GM21529 (cell line): ENCODE measurements around the gene CISD3.

Experiments
- ATAC-seq: cut with Tn5 transposase; IDR thresholded peaks from one replicate; pipeline ENCODE4 v1.9.1; 2021; ENCODE audit not compliant: unreplicated experiment

CISD3 gene

GRCh38 chr17:38766341-38766740 lies 36.2 kb downstream of the CISD3 start:
- ATAC-seq = no peak

GRCh38 chr17:38768417-38768816 lies 38.3 kb downstream of the CISD3 start:
- ATAC-seq = no peak

GRCh38 chr17:38773258-38773657 lies 43.1 kb downstream of the CISD3 start:
- no peak for ATAC-seq

GRCh38 chr17:38777641-38778250 lies 47.6 kb downstream of the CISD3 start:
- no peak for ATAC-seq

- ATAC-seq = no peak
Observed at GRCh38 chr17:38779965-38780752, 50.0 kb downstream of the CISD3 start.

- no peak for ATAC-seq
Observed at GRCh38 chr17:38783227-38783626, 53.1 kb downstream of the CISD3 start.
